Lung (tissue), 12 donors: ENCODE results near the gene BICRAL. TPM values are rescaled to one million over a fixed set of nuclear protein-coding genes. Genes with fewer than 3 reads are reported as not detected.

Source experiments
- ATAC-seq: fragments of 200-7000 bp; cut with Tn5 transposase; one replicate; pipeline ENCODE4 v1.9.1; 2020; ENCODE audit warnings: moderate number of reproducible peaks; ENCODE audit not compliant: insufficient read depth, low FRiP score
- DNase-seq, 3 donors: peaks; one replicate each; pipeline ENCODE4 v3.0.0-alpha.2; 2013 to 2017
- H3K27ac ChIP-seq, 2 donors: one replicate each; pipeline ENCODE4 v1.5.1; 2013; ENCODE audit warnings: mild to moderate bottlenecking in 2 of 2, moderate library complexity in 2 of 2, control low read depth in 1 of 2, inconsistent platforms in 1 of 2, low read depth in 1 of 2, low read length in 1 of 2
- H3K27me3 ChIP-seq, 3 donors: one replicate each; pipeline ENCODE4 v1.5.1; 2013; ENCODE audit warnings: low read length in 2 of 3; ENCODE audit not compliant: control insufficient read depth in 3 of 3, insufficient read depth in 3 of 3
- H3K36me3 ChIP-seq, 4 donors: one replicate each; pipeline ENCODE4 v1.5.1; 2013; ENCODE audit warnings: low read length in 4 of 4, mild to moderate bottlenecking in 1 of 4, moderate library complexity in 1 of 4; ENCODE audit not compliant: control insufficient read depth in 4 of 4, insufficient read depth in 4 of 4
- H3K4me1 ChIP-seq, 5 donors: one replicate each; pipeline ENCODE4 v1.5.1; 2013; ENCODE audit warnings: low read length in 5 of 5, mild to moderate bottlenecking in 2 of 5, moderate library complexity in 1 of 5; ENCODE audit not compliant: control insufficient read depth in 5 of 5, insufficient read depth in 5 of 5
- H3K4me3 ChIP-seq: one replicate; pipeline ENCODE4 v1.5.1; 2013; ENCODE audit warnings: mild to moderate bottlenecking, control low read depth, moderate library complexity
- H3K9ac ChIP-seq, 2 donors: one replicate each; pipeline ENCODE4 v1.5.1; 2013; ENCODE audit warnings: low read length in 2 of 2, control low read depth in 1 of 2; ENCODE audit not compliant: insufficient read depth in 1 of 2
- H3K9me3 ChIP-seq, 4 donors: one replicate each; pipeline ENCODE4 v1.5.1; 2013; ENCODE audit warnings: low read length in 3 of 4, mild to moderate bottlenecking in 1 of 4, moderate library complexity in 1 of 4; ENCODE audit not compliant: control insufficient read depth in 4 of 4, insufficient read depth in 3 of 4
- CTCF ChIP-seq: IDR thresholded peaks from 2 replicates; pipeline ENCODE4 v1.5.1; 2012; ENCODE audit warnings: mild to moderate bottlenecking; ENCODE audit errors: control extremely low read depth, extremely low read depth
- WGBS, 2 donors: extraction: QIAGEN DNeasy Blood & Tissue Kit; methylation state at CpG; one replicate each; pipeline ENCODE4 v1.1.7; 2013; 5-methylcytosine and 5-hydroxymethylcytosine counted together
- polyA plus RNA-seq, 2 donors: library from polyadenylated mRNA; stranded (reverse); fragments of 200-250 nt; gene quantifications; one replicate each; pipeline ENCODE4 v1.2.1, GENCODE V29; 2013
- total RNA-seq, 2 donors: library from RNA; depleted of rRNA in 1 of 2; stranded (reverse); fragments of >200 nt in 1 of 2; gene quantifications; one replicate each; pipeline ENCODE4 v1.2.1, GENCODE V29; 2014 to 2021
- donor health status: control.
- donor health status: control.
- donor health status: Bipolar disorder and iron deficiency.
- donor health status: healthy.
- donor health status: DM: yes; HTN: yes; CAD: no.

BICRAL gene
- total and polyA plus RNA-seq, 4 donors: 2.8 to 18.6 (median 10.7) TPM

- Histone ChIP-seq H3K36me3 (peaks cover 0 to 3% (median 2%) of the 10 kb centered on the region in 4 donors), H3K27ac (no peak overlapping the region), H3K4me3 (no peak overlapping the region), H3K9me3 (no peaks in the 10 kb centered on the region), H3K4me1 (peaks cover 0 to 13% (median 0%) of the 10 kb centered on the region in 5 donors), H3K9ac (no peak overlapping the region), H3K27me3 (no peaks in the 10 kb centered on the region)
- DNase-seq: no peak
- no peak for ATAC-seq
- no peak for TF ChIP-seq CTCF
Observed at GRCh38 chr6:42817907-42818306, 36.1 kb downstream of the BICRAL start.

GRCh38 chr6:42818416-42818815, 36.6 kb downstream of the BICRAL start:
- TF ChIP-seq CTCF: no peak
- H3K27ac ChIP-seq: no peak overlapping the region
- no peak for ATAC-seq
- H3K27me3 ChIP-seq: no peaks in the 10 kb centered on the region
- DNase-seq: no peak
- no peaks in the 10 kb centered on the region for H3K9me3 ChIP-seq
- WGBS, 2 donors: 79 to 92% methylated on average over 2 of the region's 2 CpGs
- peaks cover 2 to 7% (median 3%) of the 10 kb centered on the region in 4 donors for H3K36me3 ChIP-seq
- no peak overlapping the region for H3K9ac ChIP-seq
- H3K4me1 ChIP-seq: peaks cover 0 to 13% (median 0%) of the 10 kb centered on the region in 5 donors
- no peak overlapping the region for H3K4me3 ChIP-seq

- ATAC-seq (no peak), DNase-seq (no peak)
- Histone ChIP-seq H3K36me3 (peaks cover 3 to 8% (median 4%) of the 10 kb centered on the region in 4 donors), H3K9ac (no peak overlapping the region), H3K27me3 (no peaks in the 10 kb centered on the region), H3K4me3 (no peak overlapping the region), H3K27ac (no peak overlapping the region), H3K9me3 (no peaks in the 10 kb centered on the region), H3K4me1 (peaks cover 0 to 13% (median 0%) of the 10 kb centered on the region in 5 donors)
- TF ChIP-seq CTCF: no peak
- WGBS, 2 donors: 79 to 82% methylated on average over 3 of the region's 3 CpGs
Observed at GRCh38 chr6:42818878-42819277, 37.0 kb downstream of the BICRAL start.

GRCh38 chr6:42819803-42820511, 38.1 kb downstream of the BICRAL start:
- H3K9me3 ChIP-seq: no peaks in the 10 kb centered on the region
- H3K36me3 ChIP-seq: peaks cover 4 to 8% (median 5%) of the 10 kb centered on the region in 4 donors
- H3K4me1 ChIP-seq: peaks cover 0 to 13% (median 0%) of the 10 kb centered on the region in 5 donors
- DNase-seq (peak; percentile 13 to 46 (median 27)), ATAC-seq (peak; percentile 77)
- no peak overlapping the region for H3K9ac ChIP-seq
- H3K4me3 ChIP-seq: no peak overlapping the region
- no peak for TF ChIP-seq CTCF
- no peak overlapping the region for H3K27ac ChIP-seq
- no peaks in the 10 kb centered on the region for H3K27me3 ChIP-seq
- 86 to 93% methylated on average over 3 of the region's 3 CpGs for WGBS, 2 donors
